ENCODE results near the gene ASB4. TPM values are rescaled to one million over a fixed set of nuclear protein-coding genes. Genes with fewer than 3 reads are reported as not detected.

ASB4 gene
- total and polyA plus RNA-seq, 2 experiments from 2014 or later: not detected

DNA sequence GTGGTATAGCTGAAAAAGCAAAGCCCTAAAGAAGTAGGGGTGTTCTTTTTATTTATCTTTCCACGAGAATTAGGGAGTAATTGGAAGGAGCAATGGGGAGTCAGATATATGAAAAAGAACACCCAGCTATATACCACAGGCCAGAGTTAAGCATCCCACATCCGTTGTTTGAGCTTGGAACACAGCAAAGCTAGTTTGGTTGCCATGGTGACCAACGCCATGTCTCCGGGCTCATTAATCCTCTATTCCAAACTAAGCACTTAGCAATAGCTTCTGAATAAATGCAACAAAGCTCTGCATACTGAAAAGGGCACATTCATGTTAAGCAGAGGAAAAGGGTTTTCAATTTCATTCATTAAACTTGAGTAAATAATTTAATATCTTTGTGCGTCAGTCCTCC lies 23.5 kb downstream of the ASB4 start (continued):
- TF ChIP-seq CREB1 (CRISPR knock-in tag; IDR thresholded peaks at IDR 0.05; ENCODE audit: low read depth) (no peak), JUNB (IDR thresholded peaks at IDR 0.05; ENCODE audit: unreplicated experiment) (no peak), ZNF114 (CRISPR knock-in tag; IDR thresholded peaks at IDR 0.05) (no peak)

DNA sequence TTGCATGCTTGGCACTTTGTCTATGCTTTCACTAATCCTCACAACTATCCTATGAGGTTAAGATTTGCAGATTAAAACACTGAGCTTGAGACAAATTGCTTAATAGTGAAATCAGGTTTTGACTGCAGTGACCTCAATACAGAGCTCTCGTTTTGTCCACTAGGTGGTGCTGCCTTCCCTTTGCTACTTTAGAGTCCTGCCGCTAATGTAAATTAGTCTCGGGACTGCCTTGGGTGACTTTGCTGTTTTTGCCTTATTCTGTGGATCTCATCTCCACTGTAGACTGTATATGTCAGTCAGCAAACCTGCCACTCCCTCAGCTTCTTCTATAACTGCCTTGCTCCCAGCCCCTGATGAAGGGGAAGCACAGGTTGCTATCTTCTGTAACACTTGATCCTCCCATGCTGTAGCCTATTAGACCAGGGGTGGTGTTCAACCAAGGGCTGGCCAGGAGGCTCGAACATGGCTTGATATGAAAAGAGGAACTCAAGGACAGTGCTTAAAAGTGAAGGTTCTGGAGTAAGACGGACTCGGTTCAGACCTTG lies 26.0 kb downstream of the ASB4 start:
- no peak overlapping the region for H3K4me2 ChIP-seq

More for the DNA sequence above, 26.0 kb downstream of the ASB4 start:
- H3K4me1 ChIP-seq (ENCODE audit: insufficient read depth): no peaks in the 10 kb centered on the region
- no peak overlapping the region for H3K27ac ChIP-seq (ENCODE audit: low read depth)
- H3K27me3 ChIP-seq (ENCODE audit: insufficient read depth): no peaks in the 10 kb centered on the region
- H3K36me3 ChIP-seq (ENCODE audit: insufficient read depth): no peaks in the 10 kb centered on the region
- peak overlapping the region; percentile 98 for H2AFZ ChIP-seq
- peak overlapping the region; percentile 94 for H3K27ac Mint-ChIP-seq
- 0 out of 2 replicates have a peak, but pooled peaks cover 3% of the 10 kb centered on the region for H3K9me2 ChIP-seq (ENCODE audit: insufficient read depth)
- no peaks in the 10 kb centered on the region for H4K20me1 ChIP-seq (replicated peaks; ENCODE audit: insufficient read depth)
- TF ChIP-seq CREB1 (CRISPR knock-in tag; IDR thresholded peaks at IDR 0.05; ENCODE audit: low read depth): no peak
- TF ChIP-seq, protein P1, sequence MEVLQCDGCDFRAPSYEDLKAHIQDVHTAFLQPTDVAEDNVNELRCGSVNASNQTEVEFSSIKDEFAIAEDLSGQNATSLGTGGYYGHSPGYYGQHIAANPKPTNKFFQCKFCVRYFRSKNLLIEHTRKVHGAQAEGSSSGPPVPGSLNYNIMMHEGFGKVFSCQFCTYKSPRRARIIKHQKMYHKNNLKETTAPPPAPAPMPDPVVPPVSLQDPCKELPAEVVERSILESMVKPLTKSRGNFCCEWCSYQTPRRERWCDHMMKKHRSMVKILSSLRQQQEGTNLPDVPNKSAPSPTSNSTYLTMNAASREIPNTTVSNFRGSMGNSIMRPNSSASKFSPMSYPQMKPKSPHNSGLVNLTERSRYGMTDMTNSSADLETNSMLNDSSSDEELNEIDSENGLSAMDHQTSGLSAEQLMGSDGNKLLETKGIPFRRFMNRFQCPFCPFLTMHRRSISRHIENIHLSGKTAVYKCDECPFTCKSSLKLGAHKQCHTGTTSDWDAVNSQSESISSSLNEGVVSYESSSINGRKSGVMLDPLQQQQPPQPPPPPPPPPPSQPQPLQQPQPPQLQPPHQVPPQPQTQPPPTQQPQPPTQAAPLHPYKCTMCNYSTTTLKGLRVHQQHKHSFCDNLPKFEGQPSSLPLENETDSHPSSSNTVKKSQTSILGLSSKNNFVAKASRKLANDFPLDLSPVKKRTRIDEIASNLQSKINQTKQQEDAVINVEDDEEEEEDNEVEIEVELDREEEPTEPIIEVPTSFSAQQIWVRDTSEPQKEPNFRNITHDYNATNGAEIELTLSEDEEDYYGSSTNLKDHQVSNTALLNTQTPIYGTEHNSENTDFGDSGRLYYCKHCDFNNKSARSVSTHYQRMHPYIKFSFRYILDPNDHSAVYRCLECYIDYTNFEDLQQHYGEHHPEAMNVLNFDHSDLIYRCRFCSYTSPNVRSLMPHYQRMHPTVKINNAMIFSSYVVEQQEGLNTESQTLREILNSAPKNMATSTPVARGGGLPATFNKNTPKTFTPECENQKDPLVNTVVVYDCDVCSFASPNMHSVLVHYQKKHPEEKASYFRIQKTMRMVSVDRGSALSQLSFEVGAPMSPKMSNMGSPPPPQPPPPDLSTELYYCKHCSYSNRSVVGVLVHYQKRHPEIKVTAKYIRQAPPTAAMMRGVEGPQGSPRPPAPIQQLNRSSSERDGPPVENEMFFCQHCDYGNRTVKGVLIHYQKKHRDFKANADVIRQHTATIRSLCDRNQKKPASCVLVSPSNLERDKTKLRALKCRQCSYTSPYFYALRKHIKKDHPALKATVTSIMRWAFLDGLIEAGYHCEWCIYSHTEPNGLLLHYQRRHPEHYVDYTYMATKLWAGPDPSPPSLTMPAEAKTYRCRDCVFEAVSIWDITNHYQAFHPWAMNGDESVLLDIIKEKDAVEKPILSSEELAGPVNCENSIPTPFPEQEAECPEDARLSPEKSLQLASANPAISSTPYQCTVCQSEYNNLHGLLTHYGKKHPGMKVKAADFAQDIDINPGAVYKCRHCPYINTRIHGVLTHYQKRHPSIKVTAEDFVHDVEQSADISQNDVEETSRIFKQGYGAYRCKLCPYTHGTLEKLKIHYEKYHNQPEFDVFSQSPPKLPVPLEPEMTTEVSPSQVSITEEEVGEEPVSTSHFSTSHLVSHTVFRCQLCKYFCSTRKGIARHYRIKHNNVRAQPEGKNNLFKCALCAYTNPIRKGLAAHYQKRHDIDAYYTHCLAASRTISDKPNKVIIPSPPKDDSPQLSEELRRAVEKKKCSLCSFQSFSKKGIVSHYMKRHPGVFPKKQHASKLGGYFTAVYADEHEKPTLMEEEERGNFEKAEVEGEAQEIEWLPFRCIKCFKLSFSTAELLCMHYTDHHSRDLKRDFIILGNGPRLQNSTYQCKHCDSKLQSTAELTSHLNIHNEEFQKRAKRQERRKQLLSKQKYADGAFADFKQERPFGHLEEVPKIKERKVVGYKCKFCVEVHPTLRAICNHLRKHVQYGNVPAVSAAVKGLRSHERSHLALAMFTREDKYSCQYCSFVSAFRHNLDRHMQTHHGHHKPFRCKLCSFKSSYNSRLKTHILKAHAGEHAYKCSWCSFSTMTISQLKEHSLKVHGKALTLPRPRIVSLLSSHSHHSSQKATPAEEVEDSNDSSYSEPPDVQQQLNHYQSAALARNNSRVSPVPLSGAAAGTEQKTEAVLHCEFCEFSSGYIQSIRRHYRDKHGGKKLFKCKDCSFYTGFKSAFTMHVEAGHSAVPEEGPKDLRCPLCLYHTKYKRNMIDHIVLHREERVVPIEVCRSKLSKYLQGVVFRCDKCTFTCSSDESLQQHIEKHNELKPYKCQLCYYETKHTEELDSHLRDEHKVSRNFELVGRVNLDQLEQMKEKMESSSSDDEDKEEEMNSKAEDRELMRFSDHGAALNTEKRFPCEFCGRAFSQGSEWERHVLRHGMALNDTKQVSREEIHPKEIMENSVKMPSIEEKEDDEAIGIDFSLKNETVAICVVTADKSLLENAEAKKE (CRISPR knock-in tag; IDR thresholded peaks at IDR 0.05): peak; percentile 4; the same call in 1 of the 2 replicates
- no peak for TF ChIP-seq JUNB (IDR thresholded peaks at IDR 0.05; ENCODE audit: unreplicated experiment)
- TF ChIP-seq, protein P2, sequence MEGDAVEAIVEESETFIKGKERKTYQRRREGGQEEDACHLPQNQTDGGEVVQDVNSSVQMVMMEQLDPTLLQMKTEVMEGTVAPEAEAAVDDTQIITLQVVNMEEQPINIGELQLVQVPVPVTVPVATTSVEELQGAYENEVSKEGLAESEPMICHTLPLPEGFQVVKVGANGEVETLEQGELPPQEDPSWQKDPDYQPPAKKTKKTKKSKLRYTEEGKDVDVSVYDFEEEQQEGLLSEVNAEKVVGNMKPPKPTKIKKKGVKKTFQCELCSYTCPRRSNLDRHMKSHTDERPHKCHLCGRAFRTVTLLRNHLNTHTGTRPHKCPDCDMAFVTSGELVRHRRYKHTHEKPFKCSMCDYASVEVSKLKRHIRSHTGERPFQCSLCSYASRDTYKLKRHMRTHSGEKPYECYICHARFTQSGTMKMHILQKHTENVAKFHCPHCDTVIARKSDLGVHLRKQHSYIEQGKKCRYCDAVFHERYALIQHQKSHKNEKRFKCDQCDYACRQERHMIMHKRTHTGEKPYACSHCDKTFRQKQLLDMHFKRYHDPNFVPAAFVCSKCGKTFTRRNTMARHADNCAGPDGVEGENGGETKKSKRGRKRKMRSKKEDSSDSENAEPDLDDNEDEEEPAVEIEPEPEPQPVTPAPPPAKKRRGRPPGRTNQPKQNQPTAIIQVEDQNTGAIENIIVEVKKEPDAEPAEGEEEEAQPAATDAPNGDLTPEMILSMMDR (conservative IDR thresholded peaks at IDR 0.05; ENCODE audit: low read depth in 2 of 2): peak; percentile 86 to 90
- no peak for TF ChIP-seq NANOG (IDR thresholded peaks at IDR 0.05; ENCODE audit: borderline replicate concordance)
- TF ChIP-seq ZNF114 (CRISPR knock-in tag; IDR thresholded peaks at IDR 0.05): no peak
- no peak for TF ChIP-seq ZNF331 (CRISPR knock-in tag; IDR thresholded peaks at IDR 0.05; ENCODE audit: low read depth)
- TF ChIP-seq, protein P3, sequence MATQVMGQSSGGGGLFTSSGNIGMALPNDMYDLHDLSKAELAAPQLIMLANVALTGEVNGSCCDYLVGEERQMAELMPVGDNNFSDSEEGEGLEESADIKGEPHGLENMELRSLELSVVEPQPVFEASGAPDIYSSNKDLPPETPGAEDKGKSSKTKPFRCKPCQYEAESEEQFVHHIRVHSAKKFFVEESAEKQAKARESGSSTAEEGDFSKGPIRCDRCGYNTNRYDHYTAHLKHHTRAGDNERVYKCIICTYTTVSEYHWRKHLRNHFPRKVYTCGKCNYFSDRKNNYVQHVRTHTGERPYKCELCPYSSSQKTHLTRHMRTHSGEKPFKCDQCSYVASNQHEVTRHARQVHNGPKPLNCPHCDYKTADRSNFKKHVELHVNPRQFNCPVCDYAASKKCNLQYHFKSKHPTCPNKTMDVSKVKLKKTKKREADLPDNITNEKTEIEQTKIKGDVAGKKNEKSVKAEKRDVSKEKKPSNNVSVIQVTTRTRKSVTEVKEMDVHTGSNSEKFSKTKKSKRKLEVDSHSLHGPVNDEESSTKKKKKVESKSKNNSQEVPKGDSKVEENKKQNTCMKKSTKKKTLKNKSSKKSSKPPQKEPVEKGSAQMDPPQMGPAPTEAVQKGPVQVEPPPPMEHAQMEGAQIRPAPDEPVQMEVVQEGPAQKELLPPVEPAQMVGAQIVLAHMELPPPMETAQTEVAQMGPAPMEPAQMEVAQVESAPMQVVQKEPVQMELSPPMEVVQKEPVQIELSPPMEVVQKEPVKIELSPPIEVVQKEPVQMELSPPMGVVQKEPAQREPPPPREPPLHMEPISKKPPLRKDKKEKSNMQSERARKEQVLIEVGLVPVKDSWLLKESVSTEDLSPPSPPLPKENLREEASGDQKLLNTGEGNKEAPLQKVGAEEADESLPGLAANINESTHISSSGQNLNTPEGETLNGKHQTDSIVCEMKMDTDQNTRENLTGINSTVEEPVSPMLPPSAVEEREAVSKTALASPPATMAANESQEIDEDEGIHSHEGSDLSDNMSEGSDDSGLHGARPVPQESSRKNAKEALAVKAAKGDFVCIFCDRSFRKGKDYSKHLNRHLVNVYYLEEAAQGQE (IDR thresholded peaks at IDR 0.05; ENCODE audit: unreplicated experiment): no peak
- no peak overlapping the region for H3K4me3 ChIP-seq
- H3K4me1 Mint-ChIP-seq: peaks cover 3% of the 10 kb centered on the region; the same call in 1 of the 3 replicates
- H3K36me3 Mint-ChIP-seq (ENCODE audit: low read depth): no peaks in the 10 kb centered on the region
- no peaks in the 10 kb centered on the region for H3K9me3 Mint-ChIP-seq
- H3F3A ChIP-seq (replicated peaks; ENCODE audit: low read depth): no peaks in the 10 kb centered on the region
- ATAC-seq: peak; percentile 95
- peaks cover 1% of the 10 kb centered on the region for H3K27me3 Mint-ChIP-seq (ENCODE audit: insufficient read depth, low read depth, poor library complexity)
- H3K4me3 Mint-ChIP-seq: no peak overlapping the region
- DNase-seq (ENCODE audit: low spot score): peak; percentile 92
- H3K79me2 ChIP-seq (replicated peaks; ENCODE audit: insufficient read depth): no peaks in the 10 kb centered on the region

All from GM23338 (cell line).